Upper lobe of left lung (tissue), 4 donors: Measurements from ENCODE around the gene USH1C.

ENCODE experiments used
- CTCF ChIP-seq, 6 experiments: fragments of 450-650 bp in 4 of 6; fragments of 200-600 bp in 2 of 6; sonication (generic) in 2 of 6; IDR thresholded peaks; one replicate each; pipeline ENCODE4 v1.5.1; 2016 to 2019; ENCODE audit warnings: antibody characterized with exemption in 6 of 6
- EP300 ChIP-seq, 4 donors: sonication (generic); formaldehyde crosslinking; IDR thresholded peaks; one replicate each; pipeline ENCODE4 v1.5.1; 2017; ENCODE audit warnings: antibody characterized with exemption in 4 of 4, control low read depth in 2 of 4
- POLR2A ChIP-seq, 4 donors: fragments of 450-650 bp; IDR thresholded peaks; one replicate each; pipeline ENCODE4 v1.5.1; 2016 to 2017; ENCODE audit warnings: antibody characterized with exemption in 4 of 4, mild to moderate bottlenecking in 2 of 4
- POLR2AphosphoS5 ChIP-seq, 2 donors: sonication (generic); formaldehyde crosslinking; IDR thresholded peaks; one replicate each; pipeline ENCODE4 v1.5.1; 2017; ENCODE audit warnings: antibody characterized with exemption in 2 of 2

GRCh38 chr11:17443926-17444690, 100.1 kb downstream of the USH1C start:
- TF ChIP-seq CTCF (IDR thresholded peaks at IDR 0.05) (no peak), POLR2AphosphoS5 (IDR thresholded peaks at IDR 0.05) (no peak), POLR2A (IDR thresholded peaks at IDR 0.05) (no peak), EP300 (IDR thresholded peaks at IDR 0.05) (no peak)
